RWPE1 (cell line): ENCODE results near the gene MT1A.
A peak's percentile ranks its signal among the peaks of the same experiment; 100 is the strongest.

Source experiments
- CTCF ChIA-PET: fragments of 350-600 bp; sonication (Branson Sonifier 250); formaldehyde crosslinking; extraction: SDS; loops from one replicate; lab custom pipeline; 2021; lab: Yijun Ruan, JAX
- POLR2A ChIA-PET: fragments of 400-600 bp; formaldehyde crosslinking; extraction: SDS; loops from one replicate; lab custom pipeline; 2020; ENCODE audit warnings: antibody characterized with exemption; ENCODE audit not compliant: low non-redundant PET; lab: Yijun Ruan, JAX
- DNase-seq: peaks from one replicate; pipeline ENCODE4 v3.0.0; 2012; ENCODE audit warnings: low spot score
- H3K27ac ChIP-seq: fragments of 450-650 bp; 2 replicates; pipeline ENCODE4 v1.5.1; 2017
- CTCF ChIP-seq: fragments of 450-650 bp; conservative IDR thresholded peaks from 2 replicates; pipeline ENCODE4 v1.5.1; 2017; ENCODE audit warnings: low read depth, mild to moderate bottlenecking

MT1A gene

GRCh38 chr16:56606071-56606475 lies 32.4 kb upstream of the MT1A start:
- TF ChIP-seq CTCF = no peak
- DNase-seq = peak; percentile 73
- H3K27ac ChIP-seq = peak overlapping the region; percentile 100
- CTCF ChIA-PET = interaction anchor here (0.5 to 2.3 kb wide), 4 partner anchors 29 to 1228 kb away, joined by 3 to 8 read pairs (median 4); no protein-coding TSS in a partner anchor
- POLR2A ChIA-PET = interaction anchor here (1.0 to 1.6 kb wide), 2 partner anchors 17 to 20 kb away, joined by 3 to 11 read pairs; partner anchors contain the start of gene MT1E

- peak; percentile 69 for DNase-seq
- POLR2A ChIA-PET = interaction anchor here (0.6 to 1.6 kb wide), 4 partner anchors 17 to 95 kb away, joined by 3 to 11 read pairs (median 7); partner anchors contain the start of gene MT1E
- H3K27ac ChIP-seq = peak overlapping the region; percentile 100
- CTCF ChIA-PET = interaction anchor here (1.8 to 2.3 kb wide), 2 partner anchors 29 to 95 kb away, joined by 5 to 8 read pairs; no protein-coding TSS in a partner anchor
- no peak for TF ChIP-seq CTCF
Measured at GRCh38 chr16:56606476-56607108, 31.9 kb upstream of the MT1A start.

GRCh38 chr16:56607109-56607618 lies 31.3 kb upstream of the MT1A start:
- POLR2A ChIA-PET = interaction anchor here (0.6 to 1.6 kb wide), 3 partner anchors 19 to 94 kb away, joined by 4 to 11 read pairs (median 10); partner anchors contain the start of gene MT1E
- CTCF ChIA-PET = interaction anchor here (1.8 to 2.3 kb wide), 2 partner anchors 30 to 95 kb away, joined by 5 to 8 read pairs; no protein-coding TSS in a partner anchor
- peak; percentile 94 for DNase-seq
- peak overlapping the region; percentile 100 for H3K27ac ChIP-seq
- no peak for TF ChIP-seq CTCF

- TF ChIP-seq CTCF = no peak
- peak overlapping the region; percentile 100 for H3K27ac ChIP-seq
- CTCF ChIA-PET = interaction anchor here (2.3 kb wide), 1 partner anchor 30 kb away, joined by 8 read pairs; no protein-coding TSS in a partner anchor
- DNase-seq = no peak
- POLR2A ChIA-PET = interaction anchor here (0.9 to 1.6 kb wide), 4 partner anchors 18 to 76 kb away, joined by 4 to 11 read pairs (median 10); partner anchors contain the start of genes MT1E and MT1X
Measured at GRCh38 chr16:56607675-56608042, 30.8 kb upstream of the MT1A start.

- POLR2A ChIA-PET = interaction anchor here (0.6 to 1.5 kb wide), 7 partner anchors 9 to 83 kb away, joined by 3 to 9 read pairs (median 3); partner anchors contain the start of genes MT1E and MT1X
- H3K27ac ChIP-seq = peak within 1 kb of the TSS; percentile 100
- DNase-seq = peak; percentile 92
- no peak for TF ChIP-seq CTCF
- CTCF ChIA-PET = no interaction called here
Measured at GRCh38 chr16:56608043-56608875, 30.2 kb upstream of the MT1A start, which contains the start of gene MT2A. MT2A (plus strand) TSS chr16:56608584; CDS start chr16:56608656, 72 bp downstream.
